Measurements from ENCODE around the gene COL13A1. TPM values are rescaled to one million over a fixed set of nuclear protein-coding genes. Genes with fewer than 3 reads are reported as not detected.
A peak's percentile ranks its signal among the peaks of the same experiment; 100 is the strongest.

COL13A1 gene
- total RNA-seq, 3 donors from 2014 or later (not counting 1 experiment from before 2014, with no cell fraction given) = 5.2 to 22.0 (median 10.3) TPM

- no peaks in the 10 kb centered on the region for H3K9me3 ChIP-seq (ENCODE audit: control insufficient read depth, insufficient read depth, low read length)
- H3K27me3 ChIP-seq (ENCODE audit: control insufficient read depth, insufficient read depth, low read length) = no peaks in the 10 kb centered on the region
- H3K36me3 Mint-ChIP-seq = no peaks in the 10 kb centered on the region
- H3K4me3 Mint-ChIP-seq = no peak overlapping the region
- no peak overlapping the region for H3K27ac Mint-ChIP-seq
- no peaks in the 10 kb centered on the region for H3K27me3 Mint-ChIP-seq (ENCODE audit: low read depth in 2 of 2)
- TF ChIP-seq CTCF (IDR thresholded peaks at IDR 0.05) = no peak
- intact Hi-C loops (cut with micrococcal nuclease) = no loop called here
- 57% methylated on average over 3 of the region's 3 CpGs for WGBS (ENCODE audit: insufficient coverage)
- H3K9me3 Mint-ChIP-seq = no peaks in the 10 kb centered on the region
- ATAC-seq = no peak
- H3K4me1 ChIP-seq (ENCODE audit: control insufficient read depth, insufficient read depth, low read length) = no peaks in the 10 kb centered on the region
- H3K4me1 Mint-ChIP-seq = no peaks in the 10 kb centered on the region
- H3K27ac ChIP-seq (ENCODE audit: low read length) = no peak overlapping the region
- no peak overlapping the region for H3K4me3 ChIP-seq (ENCODE audit: low read length)
- no peaks in the 10 kb centered on the region for H3K36me3 ChIP-seq (ENCODE audit: control insufficient read depth, insufficient read depth, low read length)
- DNase-seq = peak in 1 of 2 donors; percentile 12
These were observed 134.4 kb downstream of the COL13A1 start for GRCh38 chr10:69936091-69936490.

DNA sequence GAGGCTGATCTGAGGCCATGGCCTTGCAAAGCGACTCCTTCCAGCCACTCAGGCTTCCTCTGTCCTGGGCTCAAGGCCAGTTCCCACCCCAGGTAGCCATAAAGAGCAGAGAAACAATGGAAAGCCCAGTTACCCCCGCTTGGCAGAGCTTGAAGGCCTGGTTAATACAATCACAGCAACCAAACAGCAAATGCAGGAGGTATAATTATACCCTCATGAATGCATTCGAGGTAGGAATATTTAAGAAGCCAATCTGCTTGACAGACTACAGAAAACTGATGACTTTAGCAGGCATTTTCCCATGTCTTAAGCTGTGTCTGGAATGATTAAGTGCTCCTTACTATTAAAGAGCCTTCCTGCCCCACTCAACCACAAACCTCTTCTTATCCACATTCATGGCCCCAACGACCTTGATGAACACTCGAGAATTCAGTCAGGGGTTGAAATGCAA, 136.9 kb downstream of the COL13A1 start:
- no peaks in the 10 kb centered on the region for H3K36me3 ChIP-seq (ENCODE audit: control insufficient read depth, insufficient read depth, low read length)
- no peak overlapping the region for H3K4me3 ChIP-seq (ENCODE audit: low read length)
- Mint-ChIP-seq H3K9me3 (no peaks in the 10 kb centered on the region), H3K27me3 (ENCODE audit: low read depth in 2 of 2) (no peaks in the 10 kb centered on the region), H3K4me3 (no peak overlapping the region), H3K27ac (no peak overlapping the region), H3K36me3 (no peaks in the 10 kb centered on the region), H3K4me1 (no peaks in the 10 kb centered on the region)
- intact Hi-C loops (cut with micrococcal nuclease) = no loop called here
- no peak overlapping the region for H3K27ac ChIP-seq (ENCODE audit: low read length)
- H3K9me3 ChIP-seq (ENCODE audit: control insufficient read depth, insufficient read depth, low read length) = no peaks in the 10 kb centered on the region
- H3K4me1 ChIP-seq (ENCODE audit: control insufficient read depth, insufficient read depth, low read length) = no peaks in the 10 kb centered on the region
- no peaks in the 10 kb centered on the region for H3K27me3 ChIP-seq (ENCODE audit: control insufficient read depth, insufficient read depth, low read length)
- DNase-seq (no peak), ATAC-seq (no peak)
- TF ChIP-seq CTCF (IDR thresholded peaks at IDR 0.05) = no peak
- 53% methylated on average over 5 of the region's 5 CpGs for WGBS (ENCODE audit: insufficient coverage)

GRCh38 chr10:69939061-69939460, 137.4 kb downstream of the COL13A1 start:
- no peaks in the 10 kb centered on the region for H3K27me3 Mint-ChIP-seq (ENCODE audit: low read depth in 2 of 2)
- no peak overlapping the region for H3K27ac Mint-ChIP-seq
- H3K27me3 ChIP-seq (ENCODE audit: control insufficient read depth, insufficient read depth, low read length) = no peaks in the 10 kb centered on the region
- no peaks in the 10 kb centered on the region for H3K4me1 ChIP-seq (ENCODE audit: control insufficient read depth, insufficient read depth, low read length)
- ATAC-seq (no peak), DNase-seq (no peak)
- no peak overlapping the region for H3K27ac ChIP-seq (ENCODE audit: low read length)
- H3K36me3 Mint-ChIP-seq = no peaks in the 10 kb centered on the region
- intact Hi-C loops (cut with micrococcal nuclease) = no loop called here
- H3K4me3 Mint-ChIP-seq = no peak overlapping the region
- H3K36me3 ChIP-seq (ENCODE audit: control insufficient read depth, insufficient read depth, low read length) = no peaks in the 10 kb centered on the region
- no peaks in the 10 kb centered on the region for H3K9me3 Mint-ChIP-seq
- H3K9me3 ChIP-seq (ENCODE audit: control insufficient read depth, insufficient read depth, low read length) = no peaks in the 10 kb centered on the region
- TF ChIP-seq CTCF (IDR thresholded peaks at IDR 0.05) = no peak
- WGBS (ENCODE audit: insufficient coverage) = 90% methylated on average over 2 of the region's 3 CpGs
- H3K4me3 ChIP-seq (ENCODE audit: low read length) = no peak overlapping the region
- H3K4me1 Mint-ChIP-seq = no peaks in the 10 kb centered on the region

- Histone ChIP-seq H3K27me3 (ENCODE audit: control insufficient read depth, insufficient read depth, low read length) (no peaks in the 10 kb centered on the region), H3K36me3 (ENCODE audit: control insufficient read depth, insufficient read depth, low read length) (no peaks in the 10 kb centered on the region), H3K27ac (ENCODE audit: low read length) (no peak overlapping the region), H3K4me3 (ENCODE audit: low read length) (no peak overlapping the region), H3K4me1 (ENCODE audit: control insufficient read depth, insufficient read depth, low read length) (no peaks in the 10 kb centered on the region), H3K9me3 (ENCODE audit: control insufficient read depth, insufficient read depth, low read length) (no peaks in the 10 kb centered on the region)
- Mint-ChIP-seq H3K27ac (no peak overlapping the region), H3K9me3 (no peaks in the 10 kb centered on the region), H3K27me3 (ENCODE audit: low read depth in 2 of 2) (no peaks in the 10 kb centered on the region), H3K4me3 (no peak overlapping the region), H3K36me3 (no peaks in the 10 kb centered on the region), H3K4me1 (no peaks in the 10 kb centered on the region)
- 87% methylated on average over 4 of the region's 4 CpGs for WGBS (ENCODE audit: insufficient coverage)
- no peak for TF ChIP-seq CTCF (IDR thresholded peaks at IDR 0.05)
- ATAC-seq (no peak), DNase-seq (no peak)
- intact Hi-C loops (cut with micrococcal nuclease) = no loop called here
These were observed 137.8 kb downstream of the COL13A1 start for GRCh38 chr10:69939481-69939880.

Data from natural killer cell (primary cell).